GM19467 (cell line): ENCODE data around the gene AP3B1.

Source experiments
- ATAC-seq: cut with Tn5 transposase; IDR thresholded peaks from one replicate; pipeline ENCODE4 v1.9.1; 2021; ENCODE audit warnings: mild to moderate bottlenecking, moderate library complexity; ENCODE audit not compliant: unreplicated experiment

AP3B1 gene

GRCh38 chr5:78008356-78008967 lies 286.0 kb downstream of the AP3B1 start:
- ATAC-seq, result no peak

- no peak for ATAC-seq
Observed at GRCh38 chr5:78007233-78007632, 287.3 kb downstream of the AP3B1 start.

GRCh38 chr5:78006449-78006848 lies 288.0 kb downstream of the AP3B1 start:
- ATAC-seq, result no peak

- no peak for ATAC-seq
Observed at GRCh38 chr5:78005021-78005785, 289.3 kb downstream of the AP3B1 start.

GRCh38 chr5:78004559-78004958 lies 289.9 kb downstream of the AP3B1 start:
- ATAC-seq, result no peak

- ATAC-seq, result no peak
Observed at GRCh38 chr5:78003919-78004318, 290.6 kb downstream of the AP3B1 start.

- no peak for ATAC-seq
Observed at GRCh38 chr5:78003450-78003849, 291.0 kb downstream of the AP3B1 start.

- no peak for ATAC-seq
Observed at GRCh38 chr5:78002690-78003089, 291.8 kb downstream of the AP3B1 start.

- ATAC-seq, result no peak
Observed at GRCh38 chr5:78001197-78001596, 293.3 kb downstream of the AP3B1 start.

- no peak for ATAC-seq
Observed at GRCh38 chr5:78000191-78000590, 294.3 kb downstream of the AP3B1 start.

GRCh38 chr5:77999399-77999798 lies 295.1 kb downstream of the AP3B1 start:
- ATAC-seq, result no peak

GRCh38 chr5:77996943-77997342 lies 297.6 kb downstream of the AP3B1 start:
- no peak for ATAC-seq

- ATAC-seq, result no peak
Observed at GRCh38 chr5:77995793-77996409, 298.6 kb downstream of the AP3B1 start.

GRCh38 chr5:77994943-77995342 lies 299.6 kb downstream of the AP3B1 start:
- ATAC-seq, result no peak

- ATAC-seq, result no peak
Observed at GRCh38 chr5:77993855-77994318, 300.6 kb downstream of the AP3B1 start.

- ATAC-seq, result no peak
Observed at GRCh38 chr5:77993141-77993854, 301.2 kb downstream of the AP3B1 start.

- no peak for ATAC-seq
Observed at GRCh38 chr5:77991084-77991483, 303.4 kb downstream of the AP3B1 start.

GRCh38 chr5:77990020-77990419 lies 304.5 kb downstream of the AP3B1 start:
- ATAC-seq, result no peak

GRCh38 chr5:77987988-77988387 lies 306.5 kb downstream of the AP3B1 start:
- no peak for ATAC-seq

- no peak for ATAC-seq
Observed at GRCh38 chr5:77987331-77987730, 307.2 kb downstream of the AP3B1 start.

- ATAC-seq, result no peak
Observed at GRCh38 chr5:77986261-77986660, 308.2 kb downstream of the AP3B1 start.
